SU-DHL-6 (cell line): ENCODE measurements around the gene ACTR6.
A peak's percentile ranks its signal among the peaks of the same experiment; 100 is the strongest.

Experiments
- H2AFZ ChIP-seq: fragments of 200-600 bp; sonication (generic); 2 replicates; pipeline ENCODE4 v1.6.1; 2014; ENCODE audit warnings: low read depth, mild to moderate bottlenecking, moderate library complexity, mixed read lengths, antibody characterized with exemption, low read length; ENCODE audit not compliant: severe bottlenecking
- H3F3A ChIP-seq: fragments of 200-600 bp; shearing (Covaris generic); 2 replicates; pipeline ENCODE4 v1.6.0; 2016; ENCODE audit warnings: antibody characterized with exemption, mild to moderate bottlenecking; ENCODE audit not compliant: insufficient read depth
- H3K27ac ChIP-seq: fragments of 200-600 bp; sonication (generic); 2 replicates; pipeline ENCODE4 v1.5.1; 2016; ENCODE audit warnings: low read depth, mild to moderate bottlenecking, low read length, moderate library complexity, mixed read lengths
- H3K27me3 ChIP-seq: fragments of 200-600 bp; sonication (generic), shearing (Covaris generic); 2 replicates; pipeline ENCODE4 v1.6.0; 2014; ENCODE audit warnings: mild to moderate bottlenecking, low read length
- H3K36me3 ChIP-seq: fragments of 200-600 bp; sonication (generic); 2 replicates; pipeline ENCODE4 v1.6.1; 2014; ENCODE audit warnings: mild to moderate bottlenecking, low read length, mixed read lengths
- H3K4me2 ChIP-seq: fragments of 300-600, 200-600 bp; shearing (Covaris generic), sonication (generic); 2 replicates; pipeline ENCODE4 v1.6.0; 2014; ENCODE audit warnings: low read length, low read depth, mild to moderate bottlenecking; ENCODE audit not compliant: poor library complexity, severe bottlenecking
- H3K4me3 ChIP-seq: fragments of 200-600 bp; sonication (generic); 2 replicates; pipeline ENCODE4 v1.5.1; 2014; ENCODE audit warnings: antibody characterized with exemption, low read length, mild to moderate bottlenecking, mixed read lengths; ENCODE audit not compliant: insufficient read depth, poor library complexity, severe bottlenecking
- H3K79me2 ChIP-seq: fragments of 200-600 bp; sonication (generic); 2 replicates; pipeline ENCODE4 v1.6.1; 2014; ENCODE audit warnings: mild to moderate bottlenecking, low read length, moderate library complexity; ENCODE audit not compliant: insufficient read depth
- H3K9ac ChIP-seq: fragments of 200-600 bp; sonication (generic); 2 replicates; pipeline ENCODE4 v1.7.0; 2014; ENCODE audit warnings: mild to moderate bottlenecking, low read length
- H3K9me2 ChIP-seq: fragments of 200-600 bp; sonication (generic); replicated peaks from 2 replicates; pipeline ENCODE4 v1.6.1; 2014; ENCODE audit warnings: low read length; ENCODE audit not compliant: insufficient read depth
- H3K9me3 ChIP-seq: fragments of 200-600 bp; sonication (generic); 2 replicates; pipeline ENCODE4 v1.6.1; 2014; ENCODE audit warnings: low read length, mixed read lengths; ENCODE audit not compliant: insufficient read depth
- H4K20me1 ChIP-seq: fragments of 200-600 bp; sonication (generic); 2 replicates; pipeline ENCODE4 v1.6.1; 2014; ENCODE audit warnings: low read depth, mild to moderate bottlenecking, antibody characterized with exemption, low read length, moderate library complexity, mixed read lengths
- EZH2phosphoT487 ChIP-seq: fragments of 200-600 bp; sonication (generic), shearing (Covaris generic); conservative IDR thresholded peaks from 2 replicates; pipeline ENCODE4 v1.6.1; 2018; ENCODE audit warnings: mild to moderate bottlenecking, antibody characterized with exemption, low read length, moderate library complexity, mixed read lengths
- TF ChIP-seq, protein P1 (sequence below): fragments of 200-600 bp; sonication (generic); IDR thresholded peaks from one replicate; pipeline ENCODE4 v1.5.1; 2017; ENCODE audit warnings: antibody characterized with exemption, mild to moderate bottlenecking, low read length, moderate library complexity; ENCODE audit not compliant: insufficient read depth, poor library complexity, severe bottlenecking

The ACTR6 gene

DNA sequence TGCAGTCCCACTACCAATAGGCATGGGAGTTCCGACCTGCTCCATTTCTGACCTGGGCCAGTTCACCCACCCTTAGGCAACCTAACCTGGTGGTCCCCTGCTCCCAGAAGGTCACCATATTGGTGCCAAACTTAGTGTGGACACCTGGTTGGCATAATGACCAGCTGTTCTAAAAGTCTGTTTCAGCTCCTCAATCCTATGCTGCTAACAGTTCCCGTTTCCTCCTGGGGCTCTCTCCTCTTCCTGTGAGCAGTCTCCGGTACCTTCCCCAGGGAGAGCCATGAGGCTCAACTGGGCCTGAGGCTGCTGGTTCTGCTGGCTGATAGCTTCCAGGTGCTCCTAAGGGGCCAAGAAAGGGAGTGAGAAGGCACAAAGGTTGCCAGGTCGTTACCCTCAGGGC lies 42.1 kb upstream of the ACTR6 start:
- no peak overlapping the region for H3K27ac ChIP-seq
- no peak overlapping the region for H3K4me3 ChIP-seq
- H4K20me1 ChIP-seq: no peaks in the 10 kb centered on the region
- H3K36me3 ChIP-seq: no peaks in the 10 kb centered on the region
- H3K9me2 ChIP-seq: no peaks in the 10 kb centered on the region
- no peak overlapping the region for H3K9ac ChIP-seq
- no peaks in the 10 kb centered on the region for H3K9me3 ChIP-seq
- TF ChIP-seq EZH2phosphoT487: no peak
- TF ChIP-seq, protein P1, sequence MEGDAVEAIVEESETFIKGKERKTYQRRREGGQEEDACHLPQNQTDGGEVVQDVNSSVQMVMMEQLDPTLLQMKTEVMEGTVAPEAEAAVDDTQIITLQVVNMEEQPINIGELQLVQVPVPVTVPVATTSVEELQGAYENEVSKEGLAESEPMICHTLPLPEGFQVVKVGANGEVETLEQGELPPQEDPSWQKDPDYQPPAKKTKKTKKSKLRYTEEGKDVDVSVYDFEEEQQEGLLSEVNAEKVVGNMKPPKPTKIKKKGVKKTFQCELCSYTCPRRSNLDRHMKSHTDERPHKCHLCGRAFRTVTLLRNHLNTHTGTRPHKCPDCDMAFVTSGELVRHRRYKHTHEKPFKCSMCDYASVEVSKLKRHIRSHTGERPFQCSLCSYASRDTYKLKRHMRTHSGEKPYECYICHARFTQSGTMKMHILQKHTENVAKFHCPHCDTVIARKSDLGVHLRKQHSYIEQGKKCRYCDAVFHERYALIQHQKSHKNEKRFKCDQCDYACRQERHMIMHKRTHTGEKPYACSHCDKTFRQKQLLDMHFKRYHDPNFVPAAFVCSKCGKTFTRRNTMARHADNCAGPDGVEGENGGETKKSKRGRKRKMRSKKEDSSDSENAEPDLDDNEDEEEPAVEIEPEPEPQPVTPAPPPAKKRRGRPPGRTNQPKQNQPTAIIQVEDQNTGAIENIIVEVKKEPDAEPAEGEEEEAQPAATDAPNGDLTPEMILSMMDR: no peak
- H3F3A ChIP-seq: no peaks in the 10 kb centered on the region
- no peaks in the 10 kb centered on the region for H3K79me2 ChIP-seq
- no peak overlapping the region for H2AFZ ChIP-seq
- no peaks in the 10 kb centered on the region for H3K27me3 ChIP-seq
- H3K4me2 ChIP-seq: no peak overlapping the region

DNA sequence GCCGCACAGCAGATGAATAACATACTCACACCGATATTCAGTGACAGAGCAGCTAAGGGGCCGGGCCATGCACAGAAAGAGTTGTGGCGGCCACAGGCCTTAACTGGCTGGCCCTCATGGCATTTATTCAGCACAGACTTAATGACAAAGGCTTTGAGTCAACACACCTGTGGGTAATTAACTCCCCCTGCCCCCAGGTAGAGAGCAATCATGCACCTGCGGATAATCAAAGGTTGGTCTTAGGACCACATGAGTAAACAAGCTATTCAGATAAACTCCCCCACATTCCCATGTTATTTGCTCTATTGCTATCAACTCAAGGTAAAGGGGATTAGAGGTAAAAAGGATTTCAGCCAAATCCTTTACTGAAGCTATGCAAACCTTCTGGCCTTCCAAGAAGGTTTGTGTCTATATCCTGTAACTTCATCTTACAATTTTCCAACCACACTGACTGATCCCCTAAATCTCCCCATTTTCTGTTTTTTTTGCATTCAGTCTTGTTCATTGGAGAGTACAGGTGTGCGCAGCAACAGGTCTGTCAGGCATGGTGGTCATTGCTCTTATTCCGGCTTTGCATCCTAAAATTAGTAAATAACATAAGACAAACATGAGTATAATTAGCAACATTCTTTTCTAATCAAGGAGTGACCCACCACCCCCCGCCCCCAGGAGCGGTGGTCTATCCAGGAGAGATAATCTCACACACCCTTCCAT lies 41.1 kb upstream of the ACTR6 start:
- no peaks in the 10 kb centered on the region for H4K20me1 ChIP-seq
- H3K9me2 ChIP-seq: no peaks in the 10 kb centered on the region
- no peak overlapping the region for H3K4me3 ChIP-seq
- H3F3A ChIP-seq: no peaks in the 10 kb centered on the region
- H3K9ac ChIP-seq: no peak overlapping the region
- no peaks in the 10 kb centered on the region for H3K27me3 ChIP-seq
- H3K9me3 ChIP-seq: no peaks in the 10 kb centered on the region
- TF ChIP-seq, protein P1: no peak
- no peak for TF ChIP-seq EZH2phosphoT487
- no peak overlapping the region for H3K27ac ChIP-seq
- no peak overlapping the region for H3K4me2 ChIP-seq
- no peak overlapping the region for H2AFZ ChIP-seq
- H3K79me2 ChIP-seq: no peaks in the 10 kb centered on the region
- no peaks in the 10 kb centered on the region for H3K36me3 ChIP-seq

DNA sequence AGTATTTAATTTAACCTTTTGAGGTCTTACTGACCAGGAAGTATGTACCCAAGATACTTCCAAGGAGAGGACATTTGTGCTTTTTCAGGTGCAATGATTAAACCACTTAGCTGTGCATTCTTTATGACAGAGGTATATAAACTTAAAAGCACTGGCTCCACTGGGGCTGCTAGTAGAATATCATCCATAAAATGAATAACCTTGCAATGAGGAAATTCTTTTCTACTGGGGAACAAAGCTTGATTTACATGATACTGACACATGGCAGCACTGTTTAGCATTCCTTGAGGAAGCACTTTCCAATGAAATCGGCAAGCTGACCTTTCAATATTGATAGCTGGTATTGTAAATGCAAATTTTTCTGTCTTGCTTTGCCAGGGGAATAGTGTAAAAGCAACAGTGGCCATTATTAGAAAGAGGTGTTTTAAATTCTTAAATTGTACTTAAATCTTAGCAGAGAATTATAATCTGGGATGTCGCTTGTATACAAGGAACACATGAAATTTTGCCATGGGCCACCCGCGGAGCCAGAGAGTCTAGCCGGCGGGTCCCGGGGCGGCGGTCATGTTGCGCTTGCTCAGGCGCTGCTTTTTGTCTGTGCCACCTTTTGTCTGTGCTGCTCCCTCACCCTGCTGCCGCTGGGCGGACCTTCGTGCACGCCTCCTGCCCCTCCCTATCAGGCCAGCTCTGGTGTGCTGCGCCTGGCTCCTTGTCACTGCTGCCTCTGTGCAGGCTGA lies 37.0 kb upstream of the ACTR6 start:
- Histone ChIP-seq H3K27ac (no peak overlapping the region), H2AFZ (no peak overlapping the region), H3K4me3 (no peak overlapping the region)

More for the DNA sequence above, 37.0 kb upstream of the ACTR6 start:
- no peaks in the 10 kb centered on the region for H4K20me1 ChIP-seq
- peak overlapping the region; percentile 25 for H3K4me2 ChIP-seq
- no peaks in the 10 kb centered on the region for H3K27me3 ChIP-seq
- H3K79me2 ChIP-seq: no peaks in the 10 kb centered on the region
- H3K9ac ChIP-seq: no peak overlapping the region
- no peaks in the 10 kb centered on the region for H3K36me3 ChIP-seq
- H3K9me2 ChIP-seq: no peaks in the 10 kb centered on the region
- no peaks in the 10 kb centered on the region for H3K9me3 ChIP-seq
- no peak for TF ChIP-seq EZH2phosphoT487
- TF ChIP-seq, protein P1: no peak
- H3F3A ChIP-seq: no peaks in the 10 kb centered on the region
